ENCODE measurements around the gene KCNA1.
"Not testable (repeated sequence)": the region's sequence is repeated elsewhere in the genome, so short reads cannot be mapped to it uniquely, and the experiment has no call there.

Gene KCNA1

GRCh38 chr12:4909734-4910501 lies at the start of gene KCNA1:
KCNA1 (plus strand) TSS chr12:4909905; CDS start chr12:4911379, 1,474 bp downstream.
- no peak for DNase-seq

DNA sequence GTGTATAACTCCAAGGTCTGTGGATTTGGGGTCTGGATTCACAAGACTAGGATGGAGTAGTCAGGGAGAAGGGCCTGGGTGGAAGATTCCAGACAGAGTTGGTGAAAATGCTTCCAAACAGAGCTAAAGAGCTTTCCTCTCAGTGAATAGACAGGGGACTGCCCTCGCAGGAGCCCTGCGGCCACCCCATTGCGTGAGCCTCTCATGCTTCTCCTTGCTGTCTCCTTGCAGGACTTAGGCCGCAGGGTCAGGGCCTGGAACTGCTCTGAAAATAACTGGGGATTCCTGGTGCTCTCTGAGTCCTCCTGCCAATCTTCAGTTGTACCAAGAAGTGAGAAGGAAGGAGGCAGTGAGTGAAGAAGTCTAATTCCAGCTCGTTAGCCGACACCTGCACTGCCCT lies 49.0 kb upstream of the KCNA1 start:
- no peak for DNase-seq

- peak; percentile 12 for DNase-seq
Observed at GRCh38 chr12:4862809-4863208, 46.9 kb upstream of the KCNA1 start.

DNA sequence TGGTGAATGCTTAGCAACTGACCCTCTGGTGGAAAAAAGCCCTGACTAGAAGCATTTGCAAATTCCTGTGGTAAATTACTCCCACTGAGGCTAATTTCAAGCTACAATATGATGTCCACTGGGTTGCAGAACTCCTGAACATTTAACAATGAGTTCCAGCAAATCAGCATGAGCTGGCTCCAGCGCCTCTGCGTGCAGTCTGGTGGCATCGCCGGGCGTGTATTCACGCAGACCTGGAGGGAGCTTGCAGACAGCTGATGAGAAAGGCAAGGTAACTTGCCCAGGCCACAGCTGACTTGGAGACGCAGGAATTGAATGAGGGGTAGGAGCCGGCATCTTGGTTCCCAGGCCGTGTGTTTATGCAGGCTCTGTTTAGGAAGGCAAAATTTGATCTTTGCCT lies 45.1 kb upstream of the KCNA1 start:
- no peak for DNase-seq

- DNase-seq = no peak
Observed at GRCh38 chr12:4865246-4865645, 44.5 kb upstream of the KCNA1 start.

DNA sequence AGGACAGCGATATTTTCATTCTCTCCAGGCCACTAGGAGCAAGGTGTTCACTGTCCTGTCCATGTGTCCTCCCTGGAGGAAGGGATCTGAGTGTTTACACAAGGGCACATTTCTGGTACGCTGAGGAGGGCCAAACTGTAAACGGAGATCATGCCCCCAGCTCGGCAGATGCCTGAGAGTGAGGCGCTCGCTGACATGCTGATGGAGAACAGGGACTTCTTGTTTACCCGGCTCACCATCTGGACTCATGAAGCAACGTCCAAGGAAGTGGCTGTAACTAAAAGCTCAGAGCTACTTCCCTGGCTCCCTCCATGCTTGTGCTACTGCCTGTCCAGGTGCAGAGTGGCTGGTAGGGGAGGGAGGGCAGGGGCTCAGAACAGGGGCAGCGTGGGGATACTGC lies 43.4 kb upstream of the KCNA1 start:
- no peak for DNase-seq

DNA sequence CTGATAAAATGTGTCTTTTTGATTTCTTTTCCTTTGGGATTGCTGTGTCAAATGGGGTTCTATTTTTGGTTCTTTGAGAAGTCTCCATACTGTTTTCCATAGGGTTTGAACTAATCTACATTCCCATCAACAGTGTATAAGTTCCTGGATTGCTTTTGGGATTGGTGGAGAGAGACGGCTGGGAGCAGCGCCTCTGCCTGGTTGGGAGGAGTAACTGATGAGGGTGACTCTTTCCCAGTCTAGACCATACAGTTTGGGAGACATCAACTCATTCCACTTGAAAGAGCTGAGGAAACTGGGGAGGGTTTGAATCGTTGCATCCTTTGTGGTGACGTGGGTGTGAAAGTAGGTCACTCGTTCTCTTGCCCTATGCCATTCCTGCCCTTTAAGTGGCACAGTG lies 42.3 kb upstream of the KCNA1 start:
- no peak for DNase-seq

DNA sequence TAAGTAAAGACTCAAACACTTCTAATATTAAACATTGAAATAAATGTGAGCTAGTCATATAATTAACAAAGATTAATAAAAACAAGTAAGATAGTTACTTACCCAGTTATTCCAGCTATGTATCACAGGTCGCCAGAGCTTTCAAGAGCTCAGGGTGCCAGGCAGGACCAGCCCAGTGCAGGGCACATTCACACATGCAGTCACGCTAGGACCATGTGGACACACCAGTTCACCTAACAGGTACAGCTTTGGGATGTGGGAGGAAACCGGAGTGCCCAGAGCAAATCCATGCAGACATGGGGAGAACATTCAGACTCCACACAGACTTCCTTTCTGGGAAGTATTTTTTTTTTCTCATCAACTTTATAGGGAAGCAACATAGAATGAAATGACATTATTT lies 39.3 kb upstream of the KCNA1 start:
- DNase-seq = no peak

GRCh38 chr12:4871514-4871913 lies 38.2 kb upstream of the KCNA1 start:
- DNase-seq = no peak

DNA sequence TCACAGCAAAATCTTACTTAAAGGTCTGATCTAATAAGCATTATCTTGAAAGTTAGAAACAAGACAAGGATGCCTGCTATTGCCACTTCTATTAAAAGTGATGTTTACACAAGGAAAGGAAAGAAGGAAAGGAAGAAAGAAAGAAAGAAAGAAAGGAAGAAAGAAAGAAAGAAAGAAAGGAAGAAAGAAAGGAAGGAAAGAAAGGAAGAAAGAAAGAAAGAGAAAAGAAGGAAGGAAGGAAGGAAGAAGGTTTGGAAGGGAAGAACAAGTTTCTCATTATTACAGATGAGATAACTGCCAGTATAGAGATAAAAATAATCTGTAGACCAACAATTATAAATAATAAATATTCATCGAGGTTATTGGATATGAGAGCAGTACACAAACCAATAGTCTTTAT lies 35.8 kb upstream of the KCNA1 start:
- no peak for DNase-seq

GRCh38 chr12:4874671-4875070 lies 35.0 kb upstream of the KCNA1 start:
- no peak for DNase-seq

GRCh38 chr12:4879481-4879880 lies 30.2 kb upstream of the KCNA1 start:
- not testable (repeated sequence) for DNase-seq

DNA sequence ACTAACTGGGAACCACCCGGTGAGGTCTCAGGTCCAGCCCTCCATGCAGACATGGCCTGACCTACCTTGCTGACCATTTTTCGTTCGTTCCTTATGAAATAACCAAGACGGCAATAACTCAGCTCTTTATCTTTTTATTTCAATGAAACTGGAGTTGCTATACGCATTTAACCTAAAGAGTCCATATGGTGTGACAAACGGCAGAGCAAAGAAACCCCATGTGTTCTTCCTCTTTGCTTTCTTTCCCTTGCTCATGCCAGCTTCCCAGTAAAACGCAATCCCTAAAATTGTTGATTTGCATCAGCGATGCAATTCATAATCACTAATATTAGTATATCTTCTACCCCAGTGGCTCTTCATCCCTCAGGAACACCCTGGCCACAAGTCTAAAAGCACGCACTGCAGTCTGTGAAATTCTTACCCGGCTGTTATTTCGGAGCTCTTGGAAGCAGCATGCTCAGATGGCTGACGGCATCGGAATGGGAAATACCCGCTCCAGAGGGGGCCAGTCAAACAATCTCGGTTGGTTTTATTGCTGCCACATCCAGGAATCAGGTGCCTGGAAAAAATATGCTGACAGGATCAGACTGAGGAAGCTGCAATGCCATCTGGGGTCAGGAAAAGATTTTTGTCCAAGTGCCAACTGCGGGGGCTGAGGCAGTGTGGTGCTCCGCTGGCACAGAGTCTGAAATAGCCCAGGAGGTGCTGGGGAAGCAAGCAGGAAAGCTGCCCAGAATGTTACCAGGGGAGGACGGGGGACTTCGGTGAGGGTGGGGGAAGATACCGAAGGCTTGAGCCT lies 28.2 kb upstream of the KCNA1 start:
- DNase-seq = no peak

- DNase-seq = no peak
Observed at GRCh38 chr12:4891866-4892265, 17.8 kb upstream of the KCNA1 start.

DNA sequence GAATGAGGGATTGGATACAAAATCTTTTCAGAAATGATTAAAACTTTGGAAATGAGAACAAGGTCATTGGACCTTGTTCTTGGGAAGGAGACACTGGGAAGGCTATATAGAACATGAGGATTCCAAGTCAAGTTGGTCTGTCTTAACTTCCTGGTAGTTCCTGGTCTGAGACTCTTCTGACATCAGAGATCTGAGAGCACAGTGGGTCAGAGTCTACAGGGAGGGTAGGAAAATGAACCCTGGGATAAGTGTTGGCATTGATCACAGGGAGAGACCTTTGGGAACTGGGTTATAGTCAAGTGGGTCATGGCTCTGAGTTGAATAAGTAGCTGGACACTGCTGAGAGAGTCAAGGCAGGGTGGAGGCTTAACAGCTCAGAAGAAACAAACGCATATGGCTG lies 17.3 kb upstream of the KCNA1 start:
- no peak for DNase-seq

DNA sequence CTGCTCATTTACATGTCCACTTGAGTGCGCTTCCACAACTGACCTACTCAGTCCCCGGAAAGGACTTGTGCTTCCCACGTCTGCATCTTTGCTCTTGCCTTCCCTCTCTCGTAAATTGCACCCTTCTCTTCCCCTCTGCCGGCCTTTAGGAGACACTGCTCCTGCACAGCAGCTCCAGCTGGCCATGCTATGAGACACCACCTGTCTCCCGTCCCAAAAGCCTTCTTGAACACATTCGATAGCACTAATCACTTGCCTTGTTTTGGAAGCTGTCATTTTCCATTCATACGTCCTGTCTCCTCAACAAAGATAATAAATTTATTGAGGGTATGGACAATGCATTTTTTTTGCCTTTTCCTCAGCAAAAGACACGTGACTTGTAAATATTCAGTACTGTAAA lies 15.7 kb upstream of the KCNA1 start:
- DNase-seq = no peak

- DNase-seq = no peak
Observed at GRCh38 chr12:4899364-4899763, 10.3 kb upstream of the KCNA1 start.

- DNase-seq = no peak
Observed at GRCh38 chr12:4900327-4900726, 9.4 kb upstream of the KCNA1 start.

- no peak for DNase-seq
Observed at GRCh38 chr12:4905316-4905715, 4.4 kb upstream of the KCNA1 start.

- DNase-seq = peak; percentile 11
Observed at GRCh38 chr12:4908684-4909409, 858 bp upstream of the KCNA1 start.

DNA sequence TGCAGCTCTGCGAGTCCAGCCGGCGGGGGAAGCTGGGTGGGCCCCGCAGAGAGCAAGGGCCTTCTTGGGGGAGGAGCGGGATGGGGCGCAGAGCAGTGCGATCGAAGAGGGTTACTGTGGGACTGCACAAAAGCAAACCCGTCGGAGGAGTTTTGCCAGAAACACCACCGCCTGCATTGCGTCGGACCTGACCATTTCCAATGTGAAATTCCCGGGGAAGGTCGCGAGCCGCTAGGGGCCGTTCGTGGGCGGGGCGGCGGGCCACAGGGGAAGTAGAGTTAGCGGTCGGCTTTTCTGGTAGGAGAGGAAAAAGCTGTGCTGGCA lies 333 bp upstream of the KCNA1 start:
- no peak for DNase-seq

GRCh38 chr12:4910502-4911315 lies 1.0 kb downstream of the KCNA1 start:
- DNase-seq = no peak

Data from activated CD4-positive, alpha-beta T cell treated with anti-CD3 and anti-CD28 coated beads, Interleukin-10, Interleukin-2, amounts not matched to agents 100 ng/mL and 50 ng/mL, durations not matched to agents 16 hours and 8 hours (primary cell).